CD14-positive monocyte (primary cell): Measurements from ENCODE around the gene AP1B1. TPM values are rescaled to one million over a fixed set of nuclear protein-coding genes. Genes with fewer than 3 reads are reported as not detected.

Experiments
- DNase-seq, 3 donors: peaks; one replicate each; pipeline ENCODE4 v3.0.0-alpha.2; 2011 to 2022
- H2AFZ ChIP-seq: 2 replicates; pipeline ENCODE4 v1.6.0; 2012; ENCODE audit warnings: mild to moderate bottlenecking, low read depth, low read length, inconsistent platforms; ENCODE audit not compliant: insufficient read depth, poor library complexity, severe bottlenecking
- H3K27ac ChIP-seq, 2 donors: 1 replicate in 1 of 2; 2 replicates in 1 of 2; pipeline ENCODE4 v1.5.1; 2012 to 2013; ENCODE audit warnings: low read length in 2 of 2, control low read depth in 1 of 2, inconsistent platforms in 1 of 2, low read depth in 1 of 2, mild to moderate bottlenecking in 1 of 2
- H3K27me3 ChIP-seq, 2 donors: one replicate each; pipeline versions ENCODE4 v1.6.0 to v1.6.1; 2011 to 2013; ENCODE audit warnings: low read length in 2 of 2; ENCODE audit not compliant: control insufficient read depth in 2 of 2, insufficient read depth in 2 of 2
- H3K36me3 ChIP-seq, 2 donors: replicated peaks in 1 of 2; 1 replicate in 1 of 2; 2 replicates in 1 of 2; pipeline versions ENCODE4 v1.5.1 to v1.6.1; 2012 to 2013; ENCODE audit warnings: low read length in 2 of 2, control low read depth in 1 of 2, inconsistent platforms in 1 of 2, mild to moderate bottlenecking in 1 of 2; ENCODE audit not compliant: insufficient read depth in 2 of 2, control insufficient read depth in 1 of 2
- H3K4me1 ChIP-seq, 2 donors: 1 replicate in 1 of 2; 2 replicates in 1 of 2; pipeline versions ENCODE4 v1.5.1 to v1.6.1; 2012 to 2013; ENCODE audit warnings: low read length in 2 of 2, control low read depth in 1 of 2, inconsistent platforms in 1 of 2, mild to moderate bottlenecking in 1 of 2, moderate library complexity in 1 of 2; ENCODE audit not compliant: insufficient read depth in 2 of 2, control insufficient read depth in 1 of 2
- H3K4me2 ChIP-seq: replicated peaks from 2 replicates; pipeline ENCODE3; 2012; ENCODE audit warnings: low read length, moderate library complexity, mild to moderate bottlenecking; ENCODE audit not compliant: poor library complexity, severe bottlenecking; ENCODE audit errors: extremely low read depth
- H3K4me3 ChIP-seq, 3 experiments: fragments of 200-600 bp in 1 of 3; sonication (generic) in 1 of 3; replicated peaks in 1 of 3; 1 replicate in 2 of 3; 2 replicates in 1 of 3; pipeline ENCODE4 v1.5.1; 2011 to 2013; ENCODE audit warnings: low read length in 3 of 3, mild to moderate bottlenecking in 3 of 3, control low read depth in 2 of 3, low read depth in 2 of 3, inconsistent platforms in 1 of 3, moderate library complexity in 1 of 3
- H3K79me2 ChIP-seq: 2 replicates; pipeline ENCODE4 v1.6.0; 2012; ENCODE audit warnings: mild to moderate bottlenecking, control low read depth, inconsistent platforms, low read length, moderate library complexity; ENCODE audit not compliant: insufficient read depth
- H3K9ac ChIP-seq: 2 replicates; pipeline ENCODE4 v1.6.0; 2017; ENCODE audit warnings: low read length, mild to moderate bottlenecking; ENCODE audit not compliant: insufficient read depth, poor library complexity, severe bottlenecking
- H3K9me3 ChIP-seq, 2 donors: replicated peaks in 1 of 2; 1 replicate in 1 of 2; 2 replicates in 1 of 2; pipeline versions ENCODE4 v1.5.1 to v1.6.1; 2012 to 2013; ENCODE audit warnings: low read length in 2 of 2, control low read depth in 1 of 2; ENCODE audit not compliant: control insufficient read depth in 1 of 2, insufficient read depth in 1 of 2
- H4K20me1 ChIP-seq: 2 replicates; pipeline ENCODE4 v1.6.0; 2012; ENCODE audit warnings: mild to moderate bottlenecking, low read length, control low read depth, moderate library complexity; ENCODE audit not compliant: insufficient read depth
- H3K27ac Mint-ChIP-seq, 7 donors: one replicate each; pipeline ENCODE4 v1.8.0; 2020; ENCODE audit warnings: mild to moderate bottlenecking in 7 of 7, mixed read lengths in 7 of 7, moderate library complexity in 6 of 7, inconsistent platforms in 2 of 7
- H3K27me3 Mint-ChIP-seq, 3 donors: one replicate each; pipeline ENCODE4 v1.8.0; 2021 to 2022; ENCODE audit warnings: low read depth in 3 of 3, mild to moderate bottlenecking in 3 of 3, mixed read lengths in 3 of 3, moderate library complexity in 3 of 3, inconsistent platforms in 1 of 3
- H3K36me3 Mint-ChIP-seq, 2 donors: one replicate each; pipeline ENCODE4 v1.8.0; 2020; ENCODE audit warnings: mixed read lengths in 2 of 2, inconsistent platforms in 1 of 2, mild to moderate bottlenecking in 1 of 2
- H3K4me1 Mint-ChIP-seq: one replicate; pipeline ENCODE4 v1.8.0; 2020; ENCODE audit warnings: mild to moderate bottlenecking, mixed read lengths
- H3K4me3 Mint-ChIP-seq, 2 donors: one replicate each; pipeline ENCODE4 v1.8.0; 2020; ENCODE audit warnings: mild to moderate bottlenecking in 2 of 2, mixed read lengths in 2 of 2, moderate library complexity in 1 of 2
- H3K9me3 Mint-ChIP-seq, 7 donors: one replicate each; pipeline ENCODE4 v1.8.0; 2020 to 2022; ENCODE audit warnings: mixed read lengths in 7 of 7, mild to moderate bottlenecking in 6 of 7, moderate library complexity in 6 of 7, inconsistent platforms in 2 of 7
- WGBS: methylation state at CpG from one replicate; pipeline ENCODE4 v1.1.5; 2013; ENCODE audit warnings: missing lambda C conversion rate; ENCODE audit not compliant: insufficient coverage; 5-methylcytosine and 5-hydroxymethylcytosine counted together
- intact Hi-C, 2 donors: fragments of 100-400 bp; cut with micrococcal nuclease; formaldehyde crosslinking; loops; one replicate each; pipeline versions ENCODE4 v1.15.0 to v1.15.1; 2023
- polyA plus RNA-seq, 3 donors: library from polyadenylated mRNA; depleted of rRNA in 1 of 3; unstranded in 2 of 3; stranded (reverse) in 1 of 3; fragments of 300-500 nt in 2 of 3; fragments of >200 nt in 1 of 3; fragmentation: Illumina TruSeq in 2 of 3; gene quantifications; 1 replicate in 2 of 3; 2 replicates in 1 of 3; pipeline ENCODE4 v1.2.3, GENCODE V29; 2012 to 2021
- TF ChIP-seq, protein P1 (sequence below): fragments of 200-600 bp; IDR thresholded peaks from one replicate; pipeline ENCODE4 v1.8.0; 2022; ENCODE audit warnings: antibody characterized with exemption, mild to moderate bottlenecking

Gene AP1B1
- polyA plus RNA-seq, 3 donors: 29.0 to 102 (median 40.3) TPM

- Histone ChIP-seq H2AFZ (peak overlapping the region; percentile 92), H3K9me3 (no peaks in the 10 kb centered on the region), H3K4me2 (peak overlapping the region; percentile 94), H3K79me2 (no peaks in the 10 kb centered on the region), H3K27ac (peak overlapping the region in 1 of 2 donors; percentile 73), H3K4me1 (peaks cover 54 to 85% of the 10 kb centered on the region in 2 donors), H3K36me3 (no peaks in the 10 kb centered on the region), H3K27me3 (peaks cover 0 to 34% of the 10 kb centered on the region in 2 donors), H4K20me1 (no peaks in the 10 kb centered on the region), H3K9ac (peak overlapping the region; percentile 76), H3K4me3 (peak overlapping the region; percentile 42 to 94 (median 90))
- peak; percentile 35 to 45 (median 41) for DNase-seq
- TF ChIP-seq, protein P1, sequence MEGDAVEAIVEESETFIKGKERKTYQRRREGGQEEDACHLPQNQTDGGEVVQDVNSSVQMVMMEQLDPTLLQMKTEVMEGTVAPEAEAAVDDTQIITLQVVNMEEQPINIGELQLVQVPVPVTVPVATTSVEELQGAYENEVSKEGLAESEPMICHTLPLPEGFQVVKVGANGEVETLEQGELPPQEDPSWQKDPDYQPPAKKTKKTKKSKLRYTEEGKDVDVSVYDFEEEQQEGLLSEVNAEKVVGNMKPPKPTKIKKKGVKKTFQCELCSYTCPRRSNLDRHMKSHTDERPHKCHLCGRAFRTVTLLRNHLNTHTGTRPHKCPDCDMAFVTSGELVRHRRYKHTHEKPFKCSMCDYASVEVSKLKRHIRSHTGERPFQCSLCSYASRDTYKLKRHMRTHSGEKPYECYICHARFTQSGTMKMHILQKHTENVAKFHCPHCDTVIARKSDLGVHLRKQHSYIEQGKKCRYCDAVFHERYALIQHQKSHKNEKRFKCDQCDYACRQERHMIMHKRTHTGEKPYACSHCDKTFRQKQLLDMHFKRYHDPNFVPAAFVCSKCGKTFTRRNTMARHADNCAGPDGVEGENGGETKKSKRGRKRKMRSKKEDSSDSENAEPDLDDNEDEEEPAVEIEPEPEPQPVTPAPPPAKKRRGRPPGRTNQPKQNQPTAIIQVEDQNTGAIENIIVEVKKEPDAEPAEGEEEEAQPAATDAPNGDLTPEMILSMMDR: no peak
- Mint-ChIP-seq H3K9me3 (peaks cover 0 to 3% (median 0%) of the 10 kb centered on the region in 7 donors), H3K27me3 (peaks cover 22 to 44% (median 32%) of the 10 kb centered on the region in 3 donors), H3K4me3 (peak overlapping the region; percentile 85 to 92), H3K27ac (peak overlapping the region; percentile 37 to 89 (median 81)), H3K4me1 (peaks cover 59% of the 10 kb centered on the region), H3K36me3 (peaks cover 2 to 11% of the 10 kb centered on the region in 2 donors)
- 14% methylated on average over 80 of the region's 83 CpGs for WGBS
- intact Hi-C loops: loop anchor here in 1 of 2 donors (5.0 kb wide), 1 partner anchor 35 kb away; no protein-coding TSS in a partner anchor
Measured at GRCh38 chr22:29306835-29307595, 81.4 kb downstream of the AP1B1 start.

DNA sequence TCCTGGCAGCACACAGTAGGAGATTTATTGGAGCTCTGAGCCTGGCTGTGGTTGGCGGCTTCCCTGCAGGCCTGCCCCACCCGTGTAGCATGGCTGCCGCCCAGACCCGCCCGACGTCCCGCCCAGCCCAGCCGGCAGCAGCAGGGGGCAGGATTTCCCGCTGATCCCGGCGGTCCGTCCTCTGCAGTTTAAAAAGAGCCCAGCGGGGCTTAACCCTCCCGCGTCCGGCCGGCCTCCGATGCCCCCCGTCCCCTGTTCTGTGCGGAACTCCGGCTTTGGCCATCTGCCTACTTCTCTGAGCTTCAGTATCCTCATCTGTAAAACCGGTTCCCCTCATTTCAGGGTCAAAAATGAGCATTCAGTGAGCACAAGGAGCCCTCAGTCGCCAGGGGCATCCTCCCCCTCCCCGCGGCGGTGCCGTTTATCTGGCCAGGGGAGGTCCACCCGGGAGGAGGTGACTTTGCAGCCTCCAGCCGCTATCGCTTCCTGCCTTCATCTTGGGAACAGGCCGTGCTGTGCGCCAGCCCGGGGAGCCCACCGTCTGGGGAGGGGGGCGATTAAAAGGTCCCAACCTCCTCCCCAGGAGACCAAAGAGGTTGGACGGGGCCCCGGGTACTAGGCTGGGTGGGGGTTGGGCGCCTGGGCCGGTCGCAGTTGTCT lies 82.1 kb downstream of the AP1B1 start, which contains the start of gene GAS2L1:
TSS of gene GAS2L1 (plus strand) at position 476 of the 660 bp plus-strand sequence. CDS start 1,456 bp downstream, outside the sequence.
- peak within 1 kb of the TSS; percentile 92 for H2AFZ ChIP-seq
- no peaks in the 10 kb centered on the region for H3K79me2 ChIP-seq
- Mint-ChIP-seq H3K27me3 (peaks cover 22 to 41% (median 33%) of the 10 kb centered on the region in 3 donors), H3K4me3 (peak within 1 kb of the TSS; percentile 85 to 92), H3K9me3 (peaks cover 0 to 3% (median 0%) of the 10 kb centered on the region in 7 donors), H3K27ac (peak within 1 kb of the TSS; percentile 50 to 89 (median 84)), H3K36me3 (peaks cover 2 to 10% of the 10 kb centered on the region in 2 donors), H3K4me1 (peaks cover 59% of the 10 kb centered on the region)
- H3K4me2 ChIP-seq: peak within 1 kb of the TSS; percentile 94
- peak within 1 kb of the TSS; percentile 76 for H3K9ac ChIP-seq
- H3K27me3 ChIP-seq: peaks cover 0 to 32% of the 10 kb centered on the region in 2 donors
- H3K4me3 ChIP-seq: peak within 1 kb of the TSS; percentile 42 to 94 (median 90)
- 0% methylated on average over 30 of the region's 40 CpGs for WGBS
- intact Hi-C loops: loop anchor here in 1 of 2 donors (5.0 kb wide), 1 partner anchor 34 kb away; no protein-coding TSS in a partner anchor
- peaks cover 46 to 78% of the 10 kb centered on the region in 2 donors for H3K4me1 ChIP-seq
- peaks cover 6% of the 10 kb centered on the region for H4K20me1 ChIP-seq
- peak within 1 kb of the TSS in 1 of 2 donors; percentile 73 for H3K27ac ChIP-seq
- TF ChIP-seq, protein P1: peak; percentile 61
- DNase-seq: peak; percentile 52 to 61 (median 60)
- H3K9me3 ChIP-seq: no peaks in the 10 kb centered on the region
- H3K36me3 ChIP-seq: peaks cover 0 to 3% of the 10 kb centered on the region in 2 donors
